Endothelial cell of umbilical vein (primary cell): Measurements from ENCODE around the gene HSD3B7. TPM values are rescaled to one million over a fixed set of nuclear protein-coding genes. Genes with fewer than 3 reads are reported as not detected.

Experiments used
- BruUV-seq: library from RNA; stranded (reverse); fragments of 400-500 nt; replicated peaks from 2 replicates; lab custom pipeline; 2021; lab: Mats Ljungman, UMichigan
- CTCF ChIA-PET: fragments of 300-600, 350-600 bp; sonication (Branson Sonifier 250); formaldehyde crosslinking; loops from one replicate; lab custom pipeline; 2021; ENCODE audit warnings: antibody characterized with exemption, inconsistent platforms; lab: Charles Lee
- POLR2A ChIA-PET: fragments of 300-600, 350-600 bp; sonication (Branson Sonifier 250); formaldehyde crosslinking; loops from one replicate; lab custom pipeline; 2021; ENCODE audit warnings: antibody characterized with exemption, inconsistent platforms; lab: Charles Lee
- DNase-seq: peaks from one replicate; pipeline ENCODE4 v3.0.0-alpha.2; 2011; ENCODE audit warnings: low read depth, low spot score
- FAIRE-seq: peaks from 2 replicates; lab custom pipeline; 2011; peaks lifted over from hg19 to GRCh38; lab: Jason Lieb, UNC
- H2AFZ ChIP-seq: 2 replicates; pipeline ENCODE4 v1.6.0; 2012; ENCODE audit warnings: low read depth, low read length, control low read depth, inconsistent platforms
- H3K27ac ChIP-seq: 2 replicates; pipeline ENCODE4 v1.5.1; 2011; ENCODE audit warnings: low read depth, mild to moderate bottlenecking, control low read depth, low read length, moderate library complexity; ENCODE audit not compliant: insufficient read depth
- H3K27me3 ChIP-seq, 2 experiments: 2 replicates each; pipeline versions ENCODE4 v1.6.0 to v1.6.1; 2011; ENCODE audit warnings: low read length in 2 of 2, mixed read lengths in 1 of 2; ENCODE audit not compliant: control insufficient read depth in 2 of 2, insufficient read depth in 2 of 2
- H3K36me3 ChIP-seq, 2 experiments: 2 replicates in 1 of 2; 3 replicates in 1 of 2; pipeline ENCODE4 v1.5.1; 2011; ENCODE audit warnings: low read length in 2 of 2, mild to moderate bottlenecking in 1 of 2, moderate library complexity in 1 of 2; ENCODE audit not compliant: control insufficient read depth in 2 of 2, insufficient read depth in 2 of 2; ENCODE audit errors: extremely low read depth in 1 of 2
- H3K4me1 ChIP-seq: 3 replicates; pipeline ENCODE4 v1.5.1; 2011; ENCODE audit warnings: mild to moderate bottlenecking, low read length; ENCODE audit not compliant: control insufficient read depth, insufficient read depth; ENCODE audit errors: extremely low read depth
- H3K4me2 ChIP-seq: 2 replicates; pipeline ENCODE4 v1.6.1; 2011; ENCODE audit warnings: low read length, control low read depth, mixed read lengths; ENCODE audit not compliant: insufficient read depth
- H3K4me3 ChIP-seq, 3 experiments: fragments of 200-600 bp in 1 of 3; sonication (generic), shearing (Covaris generic) in 1 of 3; replicated peaks in 1 of 3; 2 replicates each; pipeline ENCODE4 v1.5.1; 2011 to 2016; ENCODE audit warnings: control low read depth in 3 of 3, low read length in 3 of 3, mild to moderate bottlenecking in 2 of 3, inconsistent platforms in 1 of 3, low read depth in 1 of 3, moderate library complexity in 1 of 3; ENCODE audit not compliant: insufficient read depth in 1 of 3
- H3K79me2 ChIP-seq: 2 replicates; pipeline ENCODE4 v1.6.0; 2012; ENCODE audit warnings: low read length, inconsistent platforms; ENCODE audit not compliant: control insufficient read depth, insufficient read depth
- H3K9ac ChIP-seq: replicated peaks from 2 replicates; pipeline ENCODE3; 2011; ENCODE audit warnings: low read length, control low read depth; ENCODE audit not compliant: insufficient read depth; ENCODE audit errors: extremely low read depth
- H3K9me1 ChIP-seq: replicated peaks from 3 replicates; pipeline ENCODE4 v1.6.0; 2011; ENCODE audit warnings: mild to moderate bottlenecking, low read length; ENCODE audit not compliant: control insufficient read depth, insufficient read depth; ENCODE audit errors: extremely low read depth
- H3K9me3 ChIP-seq: replicated peaks from 2 replicates; pipeline ENCODE4 v1.5.1; 2012; ENCODE audit warnings: low read length, inconsistent platforms; ENCODE audit not compliant: control insufficient read depth, insufficient read depth
- H4K20me1 ChIP-seq: replicated peaks from 2 replicates; pipeline ENCODE3; 2011; ENCODE audit warnings: mild to moderate bottlenecking, low read length; ENCODE audit not compliant: control insufficient read depth, insufficient read depth; ENCODE audit errors: extremely low read depth
- EZH2 ChIP-seq: IDR thresholded peaks from 2 replicates; pipeline ENCODE4 v1.6.1; 2012; ENCODE audit warnings: borderline replicate concordance, low read depth, mild to moderate bottlenecking, moderate library complexity, low read length, inconsistent platforms; ENCODE audit not compliant: severe bottlenecking
- FOS ChIP-seq: IDR thresholded peaks from 2 replicates; pipeline ENCODE4 v1.6.1; 2011; ENCODE audit warnings: mild to moderate bottlenecking, low read length, moderate library complexity, borderline replicate concordance; ENCODE audit not compliant: insufficient read depth
- GATA2 ChIP-seq: IDR thresholded peaks from 2 replicates; pipeline ENCODE4 v1.7.0; 2011; ENCODE audit warnings: low read depth, mild to moderate bottlenecking, moderate library complexity, mixed read lengths, low read length; ENCODE audit not compliant: insufficient read length, insufficient read depth
- JUN ChIP-seq: IDR thresholded peaks from 2 replicates; pipeline ENCODE4 v1.6.1; 2011; ENCODE audit warnings: borderline replicate concordance, low read depth; ENCODE audit not compliant: insufficient read length, insufficient read depth
- MYC ChIP-seq: IDR thresholded peaks from one replicate; pipeline ENCODE4 v1.6.1; 2011; ENCODE audit warnings: mild to moderate bottlenecking, low read depth, low read length
- POLR2A ChIP-seq: IDR thresholded peaks from 2 replicates; pipeline ENCODE4 v1.6.1; 2012; ENCODE audit warnings: low read depth, mild to moderate bottlenecking, control low read depth, low read length
- POLR2AphosphoS5 ChIP-seq: IDR thresholded peaks from 2 replicates; pipeline ENCODE4 v1.6.1; 2012; ENCODE audit warnings: low read depth, mild to moderate bottlenecking, control low read depth, low read length, moderate library complexity; ENCODE audit not compliant: insufficient read depth
- dilution Hi-C: fragments of 300-500 bp; cut with MboI; formaldehyde crosslinking; loops from one replicate; pipeline ENCODE4 v1.15.0; 2019; ENCODE audit warnings: low sequenced_read_pairs; ENCODE audit not compliant: extremely low pct_ligation_motif_present
- intact Hi-C: fragments of 100-400 bp; cut with micrococcal nuclease; formaldehyde crosslinking; loops from one replicate; pipeline ENCODE4 v1.10.0; 2022
- polyA plus RNA-seq, 4 experiments: library from polyadenylated mRNA; depleted of rRNA in 3 of 4; stranded (reverse) in 3 of 4; unstranded in 1 of 4; fragments of >200 nt; gene quantifications; 2 replicates each; pipeline versions ENCODE4 v1.2.1 to v1.2.3, GENCODE V29; 2011 to 2012; ENCODE audit warnings: missing spikeins in 1 of 4
- total RNA-seq: library from RNA; stranded (reverse); gene quantifications from 2 replicates; pipeline ENCODE4 v1.2.3, GENCODE V29; 2021
- TF ChIP-seq, protein P1 (sequence below), 2 donors: IDR thresholded peaks; 1 replicate in 1 of 2; 2 replicates in 1 of 2; pipeline ENCODE4 v1.5.1; 2011; ENCODE audit warnings: low read length in 2 of 2, mild to moderate bottlenecking in 2 of 2, moderate library complexity in 2 of 2, control low read depth in 1 of 2, inconsistent platforms in 1 of 2, low read depth in 1 of 2; ENCODE audit not compliant: insufficient read depth in 1 of 2; ENCODE audit errors: extremely low read depth in 1 of 2
- TF ChIP-seq, protein P2 (sequence below): IDR thresholded peaks from 2 replicates; pipeline ENCODE4 v1.6.1; 2011; ENCODE audit not compliant: insufficient read depth, insufficient read length

The HSD3B7 gene
- total and polyA plus RNA-seq, 2 donors (not counting 3 experiments of a cell fraction or from before 2014, with no cell fraction given): 3.5 to 4.8 TPM

DNA sequence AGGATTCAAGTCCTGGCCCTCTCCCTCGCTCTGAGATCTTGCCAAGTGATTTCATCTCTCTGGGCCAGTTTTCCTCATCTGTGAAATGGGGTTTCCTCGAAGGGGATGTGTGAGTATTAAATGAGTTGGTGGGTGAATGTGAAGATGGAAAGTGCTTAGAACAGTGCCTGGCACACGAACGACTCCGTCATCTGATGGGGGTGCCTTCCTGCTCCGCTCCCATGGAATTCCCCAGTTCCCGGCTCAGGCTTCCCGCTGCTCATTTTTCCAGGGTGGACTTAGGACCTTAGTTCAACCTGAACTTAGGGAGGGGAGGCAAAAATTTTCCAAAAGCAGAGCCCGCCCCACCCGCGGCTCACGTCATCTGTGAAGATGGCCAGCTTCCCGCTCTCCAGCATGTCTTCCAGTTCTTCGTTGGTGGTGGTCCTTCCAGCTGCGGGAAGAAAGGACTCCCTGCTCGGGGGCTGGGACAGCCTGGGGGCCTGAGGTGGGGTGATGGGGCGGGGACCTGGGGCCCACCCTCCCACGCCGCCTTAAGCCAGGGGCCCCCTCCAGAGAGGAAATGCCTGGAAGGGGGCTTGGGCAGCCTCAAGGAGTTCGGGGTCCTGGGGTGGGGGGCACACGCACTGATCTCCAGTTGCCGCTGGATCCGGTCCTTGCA, 11.4 kb downstream of the HSD3B7 start:
- ChIA-PET POLR2A (no interaction called here), CTCF (interaction anchor here (1.5 to 1.6 kb wide), 2 partner anchors 11 to 12 kb away, joined by 3 to 5 read pairs; no protein-coding TSS in a partner anchor)
- H3K4me3 ChIP-seq: peak overlapping the region; percentile 32 to 50 (median 41)
- no peak overlapping the region for H3K27ac ChIP-seq
- no peaks in the 10 kb centered on the region for H3K4me1 ChIP-seq
- H3K9ac ChIP-seq: peak overlapping the region; percentile 7
- TSS peak; percentile 57 for BruUV-seq
- H2AFZ ChIP-seq: peak overlapping the region; percentile 79
- no peaks in the 10 kb centered on the region for H4K20me1 ChIP-seq
- no peaks in the 10 kb centered on the region for H3K9me1 ChIP-seq
- TF ChIP-seq FOS (no peak), GATA2 (no peak), EZH2 (no peak), JUN (no peak), MYC (no peak), POLR2A (no peak), POLR2AphosphoS5 (no peak)
- TF ChIP-seq, protein P1, sequence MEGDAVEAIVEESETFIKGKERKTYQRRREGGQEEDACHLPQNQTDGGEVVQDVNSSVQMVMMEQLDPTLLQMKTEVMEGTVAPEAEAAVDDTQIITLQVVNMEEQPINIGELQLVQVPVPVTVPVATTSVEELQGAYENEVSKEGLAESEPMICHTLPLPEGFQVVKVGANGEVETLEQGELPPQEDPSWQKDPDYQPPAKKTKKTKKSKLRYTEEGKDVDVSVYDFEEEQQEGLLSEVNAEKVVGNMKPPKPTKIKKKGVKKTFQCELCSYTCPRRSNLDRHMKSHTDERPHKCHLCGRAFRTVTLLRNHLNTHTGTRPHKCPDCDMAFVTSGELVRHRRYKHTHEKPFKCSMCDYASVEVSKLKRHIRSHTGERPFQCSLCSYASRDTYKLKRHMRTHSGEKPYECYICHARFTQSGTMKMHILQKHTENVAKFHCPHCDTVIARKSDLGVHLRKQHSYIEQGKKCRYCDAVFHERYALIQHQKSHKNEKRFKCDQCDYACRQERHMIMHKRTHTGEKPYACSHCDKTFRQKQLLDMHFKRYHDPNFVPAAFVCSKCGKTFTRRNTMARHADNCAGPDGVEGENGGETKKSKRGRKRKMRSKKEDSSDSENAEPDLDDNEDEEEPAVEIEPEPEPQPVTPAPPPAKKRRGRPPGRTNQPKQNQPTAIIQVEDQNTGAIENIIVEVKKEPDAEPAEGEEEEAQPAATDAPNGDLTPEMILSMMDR (IDR thresholded peaks at IDR 0.05; ENCODE audit: extremely low read depth in 1 of 2, insufficient read depth in 1 of 2, low read depth in 1 of 2, low read length in 2 of 2): no peak
- TF ChIP-seq, protein P2, sequence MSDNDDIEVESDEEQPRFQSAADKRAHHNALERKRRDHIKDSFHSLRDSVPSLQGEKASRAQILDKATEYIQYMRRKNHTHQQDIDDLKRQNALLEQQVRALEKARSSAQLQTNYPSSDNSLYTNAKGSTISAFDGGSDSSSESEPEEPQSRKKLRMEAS: no peak
- intact Hi-C loops (loop anchor here (2.0 kb wide), 1 partner anchor 78 kb away; the partner anchor contains the start of genes ZNF646 and ZNF668), dilution Hi-C loops (no loop called here)
- H3K79me2 ChIP-seq: no peaks in the 10 kb centered on the region
- H3K4me2 ChIP-seq: peak overlapping the region; percentile 64
- FAIRE-seq (peak; percentile 62), DNase-seq (peak; percentile 18)
- no peaks in the 10 kb centered on the region for H3K9me3 ChIP-seq
- H3K27me3 ChIP-seq: no peaks in the 10 kb centered on the region
- H3K36me3 ChIP-seq: no peaks in the 10 kb centered on the region
